Stimulated activated memory B cell treated with anti-CD40 and anti-IgM and Interleukin-4, amounts not matched to agents 10 μg/mL and 1 μg/mL and 100 μg/mL, for 72 hours (primary cell): ENCODE measurements around the gene SLC20A1.

Experiments used
- ATAC-seq: fragments of 150-1000 bp; cut with Tn5 transposase; 2 replicates; pipeline ENCODE4 v1.10.0; 2021
- H3K27ac Mint-ChIP-seq: one replicate; pipeline ENCODE4 v1.8.0; 2022; ENCODE audit warnings: mild to moderate bottlenecking, mixed read lengths
- H3K27me3 Mint-ChIP-seq: one replicate; pipeline ENCODE4 v1.8.0; 2022; ENCODE audit warnings: mixed read lengths
- H3K36me3 Mint-ChIP-seq: one replicate; pipeline ENCODE4 v1.8.0; 2022; ENCODE audit warnings: mixed read lengths
- H3K4me1 Mint-ChIP-seq: one replicate; pipeline ENCODE4 v1.8.0; 2022; ENCODE audit warnings: mixed read lengths
- H3K4me3 Mint-ChIP-seq: one replicate; pipeline ENCODE4 v1.8.0; 2022; ENCODE audit warnings: mild to moderate bottlenecking, moderate library complexity, mixed read lengths
- H3K9me3 Mint-ChIP-seq: one replicate; pipeline ENCODE4 v1.8.0; 2022; ENCODE audit warnings: mixed read lengths

Gene SLC20A1

DNA sequence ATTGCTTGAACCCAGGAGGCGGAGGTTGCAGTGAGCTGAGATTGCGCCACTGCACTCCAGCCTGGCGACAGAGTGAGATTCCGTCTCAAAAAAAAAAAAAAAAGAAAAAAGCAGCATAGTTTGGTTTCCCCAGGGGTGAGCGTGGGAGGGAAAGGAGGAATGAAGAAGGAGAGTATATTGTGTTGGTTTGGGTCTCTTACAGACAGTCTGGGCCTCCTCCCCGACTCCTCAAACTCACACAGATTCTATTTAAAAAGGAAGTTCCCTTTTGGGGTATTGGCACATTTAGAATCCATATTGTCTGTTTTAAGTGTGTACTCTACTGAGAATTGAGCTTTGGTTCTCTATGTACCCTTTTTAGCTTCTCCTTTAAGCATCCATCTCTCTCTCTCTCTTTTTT lies 27.4 kb upstream of the SLC20A1 start:
- no peak for ATAC-seq
- H3K27me3 Mint-ChIP-seq = no peaks in the 10 kb centered on the region
- no peak overlapping the region for H3K27ac Mint-ChIP-seq
- no peaks in the 10 kb centered on the region for H3K36me3 Mint-ChIP-seq
- H3K4me1 Mint-ChIP-seq = no peaks in the 10 kb centered on the region
- no peaks in the 10 kb centered on the region for H3K9me3 Mint-ChIP-seq
- H3K4me3 Mint-ChIP-seq = no peak overlapping the region

DNA sequence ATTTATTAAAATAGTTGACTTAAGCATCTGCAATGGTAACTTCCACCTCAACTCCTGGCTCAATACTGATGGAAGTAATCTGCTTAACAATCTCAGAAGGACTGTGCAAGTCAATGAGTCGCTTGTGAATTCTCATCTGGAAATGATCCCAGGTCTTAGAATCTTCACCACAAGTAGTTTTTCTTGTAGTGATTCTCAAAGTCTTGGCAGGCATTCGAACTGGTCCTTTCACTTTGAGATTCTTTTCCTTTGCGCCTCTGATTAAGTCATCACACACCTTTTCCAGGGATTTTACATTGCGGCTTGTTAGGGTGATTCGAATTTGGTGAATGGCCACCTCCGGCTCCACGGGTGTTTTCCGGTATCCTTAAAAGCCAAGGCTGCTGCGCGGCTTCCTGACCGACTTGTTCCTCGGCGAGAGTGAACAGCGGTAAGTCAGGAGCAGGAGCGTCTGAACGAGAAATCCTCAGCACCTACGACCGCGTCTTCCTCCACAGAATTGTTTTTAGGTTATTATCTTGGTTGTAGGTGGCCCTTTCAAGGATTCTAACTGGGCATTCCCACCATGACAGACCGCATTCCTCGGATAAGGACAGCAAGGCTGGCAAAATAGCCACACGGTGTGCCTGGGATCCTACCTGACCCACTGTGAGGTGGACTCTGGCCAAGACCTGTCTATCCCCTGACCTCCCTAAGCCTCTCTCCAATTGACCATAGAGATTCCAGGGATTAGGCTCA lies 23.8 kb upstream of the SLC20A1 start:
- Mint-ChIP-seq H3K9me3 (no peaks in the 10 kb centered on the region), H3K4me3 (no peak overlapping the region), H3K27me3 (no peaks in the 10 kb centered on the region), H3K36me3 (no peaks in the 10 kb centered on the region), H3K4me1 (peaks cover 20% of the 10 kb centered on the region), H3K27ac (no peak overlapping the region)
- ATAC-seq = no peak

DNA sequence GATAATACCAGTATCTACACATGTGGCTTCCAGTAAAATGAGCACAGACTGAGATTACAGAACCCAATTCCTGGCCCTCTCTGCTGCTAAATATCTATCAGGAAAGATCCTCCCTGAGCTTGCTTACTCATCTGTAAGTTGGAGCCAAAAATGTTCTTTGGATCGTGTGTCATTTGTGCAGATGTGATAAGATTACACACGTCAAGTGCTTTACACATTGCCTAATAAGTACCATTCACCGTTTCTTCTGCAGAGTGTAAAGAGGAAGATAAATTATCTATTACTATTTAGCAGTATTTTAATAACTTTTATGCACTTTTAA lies 23.2 kb upstream of the SLC20A1 start:
- Mint-ChIP-seq H3K4me3 (no peak overlapping the region), H3K27me3 (no peaks in the 10 kb centered on the region), H3K4me1 (peaks cover 22% of the 10 kb centered on the region), H3K27ac (no peak overlapping the region), H3K9me3 (no peaks in the 10 kb centered on the region), H3K36me3 (no peaks in the 10 kb centered on the region)
- ATAC-seq = no peak

DNA sequence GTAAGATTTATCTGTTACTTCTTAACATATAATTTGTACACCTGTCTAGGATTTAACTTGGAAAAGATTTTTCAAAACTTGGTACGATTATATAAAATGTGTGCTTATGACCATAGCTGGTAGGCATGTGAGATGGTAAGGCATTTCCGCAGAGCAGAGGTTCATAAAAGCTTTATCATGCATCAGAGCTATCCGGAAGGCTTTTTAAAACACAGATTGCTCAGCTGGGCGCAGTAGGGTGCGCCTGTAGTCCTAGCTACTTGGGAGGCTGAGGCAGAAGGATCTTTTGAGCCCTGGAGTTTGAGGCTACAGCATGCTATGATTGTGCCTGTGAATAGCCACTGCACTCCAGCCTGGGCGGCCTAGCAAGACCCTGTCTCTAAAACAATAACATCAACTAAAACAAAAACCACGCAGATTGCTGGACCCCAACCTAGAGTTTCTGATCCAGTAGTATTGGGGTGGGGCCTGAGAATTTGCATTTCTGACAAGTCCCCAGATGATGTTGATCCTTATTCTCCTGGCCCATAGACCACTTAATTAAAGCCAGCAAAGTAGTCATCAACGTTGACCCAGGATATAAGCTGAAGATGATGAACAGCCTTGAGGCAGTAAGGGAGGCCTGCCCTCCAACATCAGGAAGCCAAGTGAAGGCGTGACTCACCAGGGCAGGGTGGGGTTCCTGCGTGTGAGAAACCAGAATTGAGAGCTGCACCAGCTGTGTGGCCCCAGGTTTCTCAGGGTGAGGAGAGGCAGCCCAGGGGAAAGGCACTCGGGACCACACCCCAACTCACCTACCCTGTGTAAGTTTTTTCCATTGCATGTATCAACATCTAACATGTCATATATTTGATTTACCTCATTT lies 21.6 kb upstream of the SLC20A1 start:
- no peak overlapping the region for H3K4me3 Mint-ChIP-seq

DNA sequence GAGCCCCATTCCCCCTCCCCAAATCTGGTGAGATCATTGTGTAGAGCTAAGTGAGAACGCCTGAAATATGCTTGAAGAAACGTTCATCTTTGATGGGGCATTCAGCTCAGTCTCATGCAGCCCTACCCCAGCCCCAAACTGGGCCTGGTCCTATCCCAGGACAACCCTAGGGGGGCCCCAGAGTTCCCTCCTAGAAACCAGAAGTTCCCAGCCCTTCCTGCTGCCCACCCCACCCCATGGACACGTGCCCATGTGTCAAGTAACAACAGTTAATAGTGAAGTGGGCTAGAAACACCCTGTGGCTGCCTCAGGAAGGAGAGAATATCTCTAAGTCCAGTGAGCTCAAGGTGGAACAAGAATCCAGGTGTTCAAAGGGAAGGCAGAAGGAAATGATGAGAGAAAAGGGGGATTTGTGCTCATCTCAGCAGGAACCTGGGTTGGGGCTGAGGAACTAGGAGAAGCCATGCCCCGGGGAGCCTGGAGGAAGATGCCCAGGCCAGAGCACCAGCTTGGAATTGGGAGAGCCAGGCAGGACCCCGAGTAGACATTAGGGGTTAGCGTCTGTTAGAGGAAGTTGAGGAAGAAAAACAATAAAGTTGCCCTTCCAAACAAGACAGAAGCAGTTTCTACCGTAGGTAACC lies 20.1 kb upstream of the SLC20A1 start:
- Mint-ChIP-seq H3K4me3 (no peak overlapping the region), H3K36me3 (no peaks in the 10 kb centered on the region), H3K27ac (peak overlapping the region; percentile 26), H3K9me3 (no peaks in the 10 kb centered on the region), H3K4me1 (peaks cover 25% of the 10 kb centered on the region), H3K27me3 (no peaks in the 10 kb centered on the region)
- ATAC-seq = no peak

More for the DNA sequence above, 21.6 kb upstream of the SLC20A1 start:
- ATAC-seq = peak; percentile 74
- Mint-ChIP-seq H3K9me3 (no peaks in the 10 kb centered on the region), H3K4me1 (peaks cover 22% of the 10 kb centered on the region), H3K36me3 (no peaks in the 10 kb centered on the region), H3K27me3 (no peaks in the 10 kb centered on the region), H3K27ac (peak overlapping the region; percentile 26)

DNA sequence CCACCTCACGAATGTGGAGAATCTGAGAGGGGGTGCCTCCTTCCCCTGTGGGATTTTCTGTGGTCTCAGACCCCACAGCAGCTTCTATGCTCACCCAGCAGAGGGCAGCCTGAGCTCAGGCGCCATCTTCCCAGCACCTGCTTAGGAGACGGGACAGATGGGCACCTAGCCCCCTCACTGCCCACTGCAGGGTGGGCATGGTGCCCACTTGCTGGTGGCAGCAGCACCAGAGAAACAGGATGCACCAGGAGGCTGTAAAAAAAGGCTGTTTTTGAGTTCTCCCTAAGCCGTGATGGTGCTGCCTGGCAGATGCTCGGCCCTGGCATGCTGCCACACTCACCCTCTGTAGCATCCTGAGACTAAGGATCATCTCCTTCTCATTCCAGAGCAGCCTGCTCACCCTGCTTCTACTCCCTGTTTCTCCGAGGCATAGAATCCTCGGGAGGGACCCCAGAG lies 19.1 kb upstream of the SLC20A1 start:
- no peaks in the 10 kb centered on the region for H3K27me3 Mint-ChIP-seq
- H3K4me1 Mint-ChIP-seq = peaks cover 34% of the 10 kb centered on the region
- ATAC-seq = peak; percentile 87
- peak overlapping the region; percentile 32 for H3K27ac Mint-ChIP-seq
- no peaks in the 10 kb centered on the region for H3K9me3 Mint-ChIP-seq
- no peaks in the 10 kb centered on the region for H3K36me3 Mint-ChIP-seq
- H3K4me3 Mint-ChIP-seq = peak overlapping the region; percentile 23

DNA sequence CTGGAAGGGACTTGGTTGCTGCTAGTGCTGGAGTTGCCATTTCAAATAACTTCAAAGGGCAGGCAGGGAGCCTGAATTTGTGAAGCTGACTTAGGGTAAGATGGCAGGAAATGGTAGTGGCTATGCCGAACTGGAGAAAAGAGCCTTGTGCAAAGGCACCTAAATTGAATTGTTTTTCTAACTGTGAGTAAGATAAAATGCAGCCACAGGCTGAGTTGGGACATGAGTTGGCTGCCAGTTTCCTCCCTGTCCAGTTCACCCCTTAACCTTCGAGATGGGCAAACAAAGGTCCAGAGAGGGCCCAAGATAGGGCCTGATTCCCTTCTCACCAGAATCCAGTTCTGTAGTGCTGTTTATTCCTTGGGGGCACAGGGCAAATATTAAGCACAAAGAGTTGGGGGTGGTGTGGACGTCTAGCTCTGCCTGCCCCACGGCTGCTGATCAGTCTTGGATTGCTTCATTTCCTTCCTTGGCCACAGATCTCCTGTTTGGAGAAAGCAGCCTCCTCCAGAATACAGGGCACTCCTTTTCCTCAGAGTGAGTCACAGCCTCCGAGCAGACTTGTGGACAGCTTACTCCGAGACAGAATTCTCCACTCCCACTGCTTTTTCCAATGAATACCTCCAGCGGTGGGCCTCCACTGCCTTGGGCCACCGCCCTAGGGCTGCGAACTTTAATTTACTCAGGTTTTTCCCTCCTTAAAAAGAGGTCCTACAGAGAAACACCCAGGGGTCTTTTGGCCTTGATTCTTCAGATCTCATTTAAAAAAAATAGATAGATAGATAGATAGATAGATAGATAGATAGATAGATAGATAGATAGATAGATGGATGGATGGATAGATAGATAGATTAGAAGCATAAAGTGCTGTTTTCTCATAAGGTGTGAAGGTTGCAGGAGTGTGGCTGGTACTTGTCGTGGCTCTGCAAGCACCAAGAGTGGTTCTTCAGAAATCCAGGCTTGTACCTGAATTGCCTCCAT lies 18.4 kb upstream of the SLC20A1 start:
- Mint-ChIP-seq H3K27ac (peak overlapping the region; percentile 32), H3K27me3 (no peaks in the 10 kb centered on the region), H3K36me3 (no peaks in the 10 kb centered on the region), H3K4me1 (peaks cover 40% of the 10 kb centered on the region), H3K9me3 (no peaks in the 10 kb centered on the region), H3K4me3 (no peak overlapping the region)
- ATAC-seq = no peak

DNA sequence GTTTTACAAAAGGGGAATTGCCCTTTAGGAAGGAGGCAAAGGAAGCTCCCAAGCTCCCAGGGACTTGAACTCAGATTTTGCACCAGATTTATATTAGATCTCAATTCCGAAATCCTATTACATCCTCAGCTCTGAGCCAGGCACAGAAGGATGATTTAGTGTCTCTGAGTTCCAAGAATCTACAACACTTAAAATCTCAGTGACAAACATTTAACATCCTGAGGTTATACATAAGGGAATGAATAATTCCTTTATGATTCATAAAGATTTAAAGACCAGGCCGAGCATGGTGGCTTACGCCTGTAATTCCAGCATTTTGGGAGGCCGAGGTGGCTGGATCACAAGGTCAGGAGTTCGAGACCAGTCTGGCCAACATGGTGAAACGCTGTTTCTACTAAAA lies 16.5 kb upstream of the SLC20A1 start:
- H3K27ac Mint-ChIP-seq = peak overlapping the region; percentile 38
- no peaks in the 10 kb centered on the region for H3K36me3 Mint-ChIP-seq
- peaks cover 37% of the 10 kb centered on the region for H3K4me1 Mint-ChIP-seq
- H3K4me3 Mint-ChIP-seq = no peak overlapping the region
- no peaks in the 10 kb centered on the region for H3K9me3 Mint-ChIP-seq
- no peak for ATAC-seq
- no peaks in the 10 kb centered on the region for H3K27me3 Mint-ChIP-seq

DNA sequence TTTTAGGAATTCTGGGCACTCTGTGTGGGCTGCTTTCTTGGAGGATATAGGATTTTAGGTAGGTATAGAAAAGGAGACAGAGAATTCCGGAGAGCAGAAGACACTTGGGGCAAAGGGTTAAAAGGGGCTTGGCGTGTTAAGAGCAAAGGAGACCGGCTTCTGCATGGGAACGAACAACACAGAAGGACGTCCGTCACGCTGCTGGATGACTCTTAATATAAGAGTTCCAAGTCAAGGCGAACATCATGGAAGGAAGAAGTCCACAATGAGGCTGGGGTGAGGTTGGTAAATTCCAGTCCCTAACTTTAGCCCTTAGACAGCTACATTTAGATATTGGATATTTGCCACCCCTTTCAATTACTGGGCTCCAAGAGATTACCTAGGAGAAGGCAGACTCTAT lies 15.9 kb upstream of the SLC20A1 start:
- no peaks in the 10 kb centered on the region for H3K27me3 Mint-ChIP-seq
- peak overlapping the region; percentile 38 for H3K27ac Mint-ChIP-seq
- no peaks in the 10 kb centered on the region for H3K36me3 Mint-ChIP-seq
- peak overlapping the region; percentile 3 for H3K4me3 Mint-ChIP-seq
- peaks cover 32% of the 10 kb centered on the region for H3K4me1 Mint-ChIP-seq
- ATAC-seq = no peak
- H3K9me3 Mint-ChIP-seq = no peaks in the 10 kb centered on the region

DNA sequence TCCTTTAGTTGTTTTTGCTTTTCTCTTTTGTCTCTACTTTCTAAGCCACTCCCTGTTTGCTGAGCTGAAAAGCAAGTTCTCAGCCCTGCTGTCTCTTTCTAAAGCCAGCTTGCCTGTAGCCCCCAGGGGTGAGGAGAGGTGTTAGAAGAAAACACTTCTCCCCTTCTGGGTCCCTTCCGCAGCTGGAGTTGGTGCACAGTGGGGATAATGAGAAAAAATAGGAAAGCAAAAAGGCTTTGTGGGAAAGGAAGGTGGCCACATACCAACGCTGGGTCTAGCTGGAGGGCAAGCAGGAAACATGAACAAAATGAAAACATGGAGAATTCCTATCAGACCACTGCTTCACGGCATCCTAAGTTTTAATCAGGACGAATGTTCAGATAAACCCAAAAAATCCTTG lies 15.5 kb upstream of the SLC20A1 start:
- H3K27me3 Mint-ChIP-seq = no peaks in the 10 kb centered on the region
- H3K4me1 Mint-ChIP-seq = peaks cover 32% of the 10 kb centered on the region
- no peak overlapping the region for H3K4me3 Mint-ChIP-seq
- no peak overlapping the region for H3K27ac Mint-ChIP-seq
- H3K9me3 Mint-ChIP-seq = peaks cover 2% of the 10 kb centered on the region
- ATAC-seq = no peak
- H3K36me3 Mint-ChIP-seq = no peaks in the 10 kb centered on the region

DNA sequence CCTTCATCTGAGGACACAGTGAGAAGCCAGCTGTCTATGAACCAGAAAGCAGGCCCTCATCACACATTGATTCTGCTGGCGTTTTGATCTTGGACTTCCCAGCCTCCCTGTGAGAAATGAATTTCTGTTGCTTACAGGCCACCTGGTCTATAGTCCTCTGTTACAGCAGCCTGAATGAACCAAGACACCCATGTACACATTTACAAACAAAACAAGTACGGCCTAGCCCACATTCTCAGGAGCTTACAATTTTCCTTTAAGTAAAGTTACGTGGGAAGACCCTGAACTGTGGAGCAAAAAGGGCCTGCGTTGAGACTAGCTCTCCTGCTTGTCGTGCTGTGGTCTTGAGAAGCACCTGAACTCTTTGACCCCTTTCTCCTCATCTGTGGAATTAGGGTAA lies 12.0 kb upstream of the SLC20A1 start:
- H3K27me3 Mint-ChIP-seq = no peaks in the 10 kb centered on the region
- peaks cover 11% of the 10 kb centered on the region for H3K9me3 Mint-ChIP-seq
- no peak overlapping the region for H3K4me3 Mint-ChIP-seq
- H3K36me3 Mint-ChIP-seq = peaks cover 7% of the 10 kb centered on the region
- ATAC-seq = no peak
- no peak overlapping the region for H3K27ac Mint-ChIP-seq
- H3K4me1 Mint-ChIP-seq = peaks cover 36% of the 10 kb centered on the region

DNA sequence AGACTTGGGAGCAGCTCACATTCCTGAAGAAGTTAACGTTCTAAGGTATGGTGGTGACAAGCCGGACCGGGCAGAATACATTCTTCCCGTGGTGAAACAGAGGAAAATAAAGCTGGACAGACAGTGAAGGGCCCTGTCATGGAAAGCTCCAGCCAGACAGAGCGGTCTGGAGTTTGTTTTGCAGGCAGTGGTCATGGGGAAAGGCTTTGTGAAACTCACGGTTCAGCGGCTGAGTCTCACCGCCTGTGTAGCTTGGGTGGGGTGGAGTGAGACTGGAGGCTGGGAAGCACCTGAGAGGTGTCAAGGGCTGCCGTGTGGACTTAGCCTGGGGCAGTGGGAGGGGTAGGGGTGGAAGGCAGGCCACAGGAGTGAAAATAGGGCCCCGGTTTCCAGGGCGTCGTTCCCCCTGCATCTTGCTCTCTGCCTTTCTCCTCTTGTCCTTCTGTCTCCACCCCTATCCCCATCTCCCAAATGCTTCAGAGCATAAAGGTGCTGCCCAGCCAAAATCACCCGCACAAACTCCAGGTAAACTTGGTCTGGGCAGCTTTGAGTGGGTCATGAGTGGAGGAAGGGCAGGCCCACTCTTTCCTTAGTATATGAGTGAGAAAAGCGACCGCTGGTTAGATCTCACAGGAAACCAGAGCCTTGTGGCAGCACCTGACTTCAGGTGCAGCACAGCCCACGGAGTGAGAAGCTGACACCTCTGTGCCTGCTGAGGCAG lies 11.4 kb upstream of the SLC20A1 start:
- Mint-ChIP-seq H3K9me3 (peaks cover 11% of the 10 kb centered on the region), H3K27me3 (no peaks in the 10 kb centered on the region), H3K4me3 (no peak overlapping the region), H3K4me1 (peaks cover 36% of the 10 kb centered on the region), H3K27ac (no peak overlapping the region), H3K36me3 (peaks cover 7% of the 10 kb centered on the region)
- no peak for ATAC-seq

DNA sequence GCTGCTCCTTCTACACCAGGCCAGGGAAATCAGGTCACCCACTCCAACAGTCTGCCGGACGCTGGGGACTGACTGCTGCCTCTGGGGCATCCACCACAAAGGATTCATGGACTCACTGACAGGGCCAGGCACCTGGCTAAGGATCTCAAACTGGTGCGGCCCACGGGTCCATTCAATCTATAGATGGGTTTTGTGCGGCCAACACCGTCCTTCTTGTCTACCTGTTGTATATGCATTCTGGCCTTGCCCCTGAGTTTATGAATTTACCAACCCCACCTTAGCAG lies 10.9 kb upstream of the SLC20A1 start:
- no peak overlapping the region for H3K4me3 Mint-ChIP-seq
- peaks cover 7% of the 10 kb centered on the region for H3K36me3 Mint-ChIP-seq
- peaks cover 36% of the 10 kb centered on the region for H3K4me1 Mint-ChIP-seq
- no peaks in the 10 kb centered on the region for H3K27me3 Mint-ChIP-seq
- H3K27ac Mint-ChIP-seq = no peak overlapping the region
- H3K9me3 Mint-ChIP-seq = peaks cover 11% of the 10 kb centered on the region
- ATAC-seq = no peak

DNA sequence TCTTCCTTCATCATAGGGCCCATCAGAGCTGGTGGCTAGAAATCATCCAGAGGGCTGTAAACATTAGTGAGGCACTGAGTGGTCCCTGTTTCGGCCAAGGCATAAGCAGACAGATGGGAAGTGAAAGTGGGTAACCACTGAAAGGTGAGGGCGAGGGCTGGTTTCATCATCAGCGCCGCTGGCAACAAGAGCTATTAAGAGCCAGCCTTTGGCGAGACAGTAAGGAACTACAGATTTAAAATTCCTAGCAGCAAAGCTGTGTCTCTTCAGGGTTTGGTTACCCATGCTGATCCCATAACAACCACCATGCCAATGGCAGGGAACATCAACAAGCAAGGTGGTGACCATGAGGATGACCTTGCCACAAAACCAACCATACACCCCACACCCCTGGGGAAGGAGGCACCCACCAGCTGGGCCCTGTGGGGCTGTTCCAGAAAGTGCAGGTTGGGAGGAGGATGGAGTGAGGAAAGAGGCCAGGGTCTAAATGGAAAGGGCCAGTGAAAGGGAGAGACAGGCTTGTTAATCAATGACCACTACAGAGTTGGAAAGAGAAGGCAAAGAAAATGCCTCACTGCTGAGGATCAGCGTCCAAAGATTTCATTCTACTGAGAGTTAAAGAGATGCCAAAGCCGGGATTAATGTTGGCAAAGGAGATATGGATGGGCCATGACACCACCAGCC lies 9.0 kb upstream of the SLC20A1 start:
- Mint-ChIP-seq H3K27ac (peak overlapping the region; percentile 3), H3K36me3 (peaks cover 7% of the 10 kb centered on the region), H3K4me3 (no peak overlapping the region), H3K27me3 (no peaks in the 10 kb centered on the region), H3K9me3 (peaks cover 11% of the 10 kb centered on the region), H3K4me1 (peaks cover 23% of the 10 kb centered on the region)
- peak; percentile 97 for ATAC-seq
